Calu3 (cell line): Measurements from ENCODE around the gene WFDC5. TPM values are rescaled to one million over a fixed set of nuclear protein-coding genes. Genes with fewer than 3 reads are reported as not detected.

Source experiments
- BruUV-seq: library from RNA; stranded (reverse); fragments of 400-500 nt; replicated peaks from 2 replicates; lab custom pipeline; 2021; lab: Mats Ljungman, UMichigan
- CTCF ChIA-PET: fragments of 300-600 bp; sonication (Branson Sonifier 250); formaldehyde crosslinking; loops from one replicate; lab custom pipeline; 2022; ENCODE audit warnings: antibody characterized with exemption; lab: Charles Lee
- DNase-seq: peaks from one replicate; pipeline ENCODE4 v3.0.0; 2022
- H3K27ac Mint-ChIP-seq: one replicate; pipeline ENCODE4 v1.8.0; 2022; ENCODE audit warnings: mixed read lengths; ENCODE audit not compliant: unreplicated experiment
- H3K27me3 Mint-ChIP-seq: one replicate; pipeline ENCODE4 v1.8.0; 2022; ENCODE audit warnings: mixed read lengths; ENCODE audit not compliant: unreplicated experiment
- H3K36me3 Mint-ChIP-seq: one replicate; pipeline ENCODE4 v1.8.0; 2022; ENCODE audit warnings: mild to moderate bottlenecking, moderate library complexity, mixed read lengths; ENCODE audit not compliant: insufficient read depth, unreplicated experiment
- H3K4me1 Mint-ChIP-seq: one replicate; pipeline ENCODE4 v1.8.0; 2022; ENCODE audit warnings: mild to moderate bottlenecking, low read depth, mixed read lengths; ENCODE audit not compliant: unreplicated experiment
- H3K4me3 Mint-ChIP-seq: one replicate; pipeline ENCODE4 v1.8.0; 2022; ENCODE audit warnings: mild to moderate bottlenecking, low read depth, moderate library complexity, mixed read lengths; ENCODE audit not compliant: unreplicated experiment
- H3K9me3 Mint-ChIP-seq: one replicate; pipeline ENCODE4 v1.8.0; 2022; ENCODE audit warnings: low read depth, mixed read lengths; ENCODE audit not compliant: unreplicated experiment
- CTCF ChIP-seq: fragments of 200-600 bp; IDR thresholded peaks from one replicate; pipeline ENCODE4 v1.8.0; 2022; ENCODE audit warnings: antibody characterized with exemption; ENCODE audit not compliant: unreplicated experiment
- intact Hi-C: fragments of 100-400 bp; cut with micrococcal nuclease; formaldehyde crosslinking; loops from one replicate; pipeline ENCODE4 v1.10.0; 2022; ENCODE audit not compliant: unreplicated experiment
- total RNA-seq: library from RNA; stranded (reverse); gene quantifications from 2 replicates; pipeline ENCODE4 v1.2.3, GENCODE V29; 2022

The WFDC5 gene
- total RNA-seq, 1 experiment from 2014 or later: not detected

- no peaks in the 10 kb centered on the region for H3K9me3 Mint-ChIP-seq
- H3K4me1 Mint-ChIP-seq: no peaks in the 10 kb centered on the region
- CTCF ChIA-PET: interaction anchor here (1.0 to 1.2 kb wide), 2 partner anchors 93 to 157 kb away, joined by 3 to 5 read pairs; no protein-coding TSS in a partner anchor
- intact Hi-C loops: no loop called here
- no TSS peak for BruUV-seq
- H3K4me3 Mint-ChIP-seq: no peak overlapping the region
- DNase-seq: no peak
- peaks cover 27% of the 10 kb centered on the region for H3K27me3 Mint-ChIP-seq
- H3K27ac Mint-ChIP-seq: no peak overlapping the region
- no peaks in the 10 kb centered on the region for H3K36me3 Mint-ChIP-seq
- TF ChIP-seq CTCF: no peak
These were observed 21.9 kb upstream of the WFDC5 start for GRCh38 chr20:45136911-45137310.

GRCh38 chr20:45128099-45128498 lies 13.1 kb upstream of the WFDC5 start:
- H3K27me3 Mint-ChIP-seq: peaks cover 58% of the 10 kb centered on the region
- no peak for TF ChIP-seq CTCF
- intact Hi-C loops: no loop called here
- no peaks in the 10 kb centered on the region for H3K9me3 Mint-ChIP-seq
- CTCF ChIA-PET: interaction anchor here (0.7 to 1.8 kb wide), 2 partner anchors 10 to 84 kb away, joined by 3 to 4 read pairs; no protein-coding TSS in a partner anchor
- no TSS peak for BruUV-seq
- no peak for DNase-seq
- no peaks in the 10 kb centered on the region for H3K4me1 Mint-ChIP-seq
- H3K36me3 Mint-ChIP-seq: no peaks in the 10 kb centered on the region
- H3K4me3 Mint-ChIP-seq: no peak overlapping the region
- no peak overlapping the region for H3K27ac Mint-ChIP-seq

- intact Hi-C loops: no loop called here
- no peaks in the 10 kb centered on the region for H3K36me3 Mint-ChIP-seq
- no peak for DNase-seq
- no TSS peak for BruUV-seq
- TF ChIP-seq CTCF: no peak
- CTCF ChIA-PET: interaction anchor here (0.5 to 1.6 kb wide), 4 partner anchors 28 to 166 kb away, joined by 3 to 8 read pairs (median 6); partner anchors contain the start of gene SLPI
- no peaks in the 10 kb centered on the region for H3K9me3 Mint-ChIP-seq
- peaks cover 57% of the 10 kb centered on the region for H3K27me3 Mint-ChIP-seq
- H3K4me1 Mint-ChIP-seq: no peaks in the 10 kb centered on the region
- H3K4me3 Mint-ChIP-seq: no peak within 1 kb of the TSS
- H3K27ac Mint-ChIP-seq: no peak within 1 kb of the TSS
These were observed 9.4 kb upstream of the WFDC5 start, which contains the start of gene WFDC12 for GRCh38 chr20:45124365-45124764. Gene WFDC12 (minus strand): TSS chr20:45124465. CDS start chr20:45124447, 18 bp downstream.

DNA sequence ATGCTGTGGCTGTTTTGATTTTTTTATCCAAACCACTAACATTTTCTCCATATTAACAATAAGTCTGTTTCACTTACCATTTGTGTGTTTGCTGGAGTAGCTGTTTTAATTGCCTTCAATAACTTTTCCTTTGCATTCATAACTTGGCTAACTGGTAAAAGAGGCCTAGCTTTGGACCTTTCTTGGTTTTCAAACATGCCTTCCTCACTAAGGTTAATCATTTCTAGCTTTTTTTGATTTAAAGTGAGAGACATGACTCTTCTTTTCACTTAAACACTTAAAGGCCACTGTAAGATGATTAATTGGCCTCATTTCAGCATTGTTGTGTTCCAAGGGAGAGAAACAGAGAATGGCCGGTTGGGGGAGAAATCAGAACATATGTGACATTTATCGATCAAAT lies 6.4 kb upstream of the WFDC5 start:
- Mint-ChIP-seq H3K27ac (no peak overlapping the region), H3K27me3 (peaks cover 64% of the 10 kb centered on the region), H3K36me3 (no peaks in the 10 kb centered on the region), H3K9me3 (no peaks in the 10 kb centered on the region), H3K4me3 (no peak overlapping the region), H3K4me1 (no peaks in the 10 kb centered on the region)
- no peak for TF ChIP-seq CTCF
- CTCF ChIA-PET: interaction anchor here (1.3 kb wide), 1 partner anchor 17 kb away, joined by 5 read pairs; no protein-coding TSS in a partner anchor
- DNase-seq: no peak
- BruUV-seq: no TSS peak
- intact Hi-C loops: no loop called here
